HepG2 (cell line): Measurements from ENCODE around the gene WNK1. TPM values are rescaled to one million over a fixed set of nuclear protein-coding genes. Genes with fewer than 3 reads are reported as not detected.

Source experiments
- CAMTA2 ChIP-seq: sonication (generic); formaldehyde crosslinking; IDR thresholded peaks from 2 replicates; pipeline ENCODE4 v1.4.0; 2020; ENCODE audit warnings: mild to moderate bottlenecking, missing genetic modification reagents, borderline replicate concordance
- FLYWCH1 ChIP-seq: sonication (generic); formaldehyde crosslinking; IDR thresholded peaks from 2 replicates; pipeline ENCODE4 v1.8.1; 2023; ENCODE audit warnings: mild to moderate bottlenecking, missing genetic modification reagents
- HIVEP1 ChIP-seq: sonication (generic); formaldehyde crosslinking; IDR thresholded peaks from 2 replicates; pipeline ENCODE4 v1.4.0; 2020; ENCODE audit warnings: mild to moderate bottlenecking, missing genetic modification reagents
- HMG20A ChIP-seq: IDR thresholded peaks from 2 replicates; pipeline ENCODE4 v1.6.1; 2016; ENCODE audit warnings: borderline replicate concordance
- KAT2B ChIP-seq: fragments of 150-350 bp; IDR thresholded peaks from 2 replicates; pipeline ENCODE4 v1.6.1; 2014; ENCODE audit warnings: low read depth, low read length, borderline replicate concordance
- NCOA2 ChIP-seq: sonication (generic); formaldehyde crosslinking; IDR thresholded peaks from 2 replicates; pipeline ENCODE4 v1.8.0; 2022; ENCODE audit warnings: inconsistent platforms
- THAP11 ChIP-seq: IDR thresholded peaks from 2 replicates; pipeline ENCODE4 v1.6.1; 2016; ENCODE audit warnings: missing biosample characterization, missing genetic modification reagents
- U2AF2 ChIP-seq: fragments of 200-400 bp; formaldehyde crosslinking; IDR thresholded peaks from 2 replicates; pipeline ENCODE4 v1.6.1; 2017; ENCODE audit warnings: low read depth, mild to moderate bottlenecking, low read length
- YY1 ChIP-seq: IDR thresholded peaks from 2 replicates; pipeline ENCODE4 v1.6.1; 2011; ENCODE audit warnings: low read length, low read depth, moderate library complexity, mild to moderate bottlenecking; ENCODE audit not compliant: insufficient read depth, insufficient replicate concordance
- ZFP41 ChIP-seq: sonication (generic); formaldehyde crosslinking; IDR thresholded peaks from 2 replicates; pipeline ENCODE4 v1.4.0; 2020; ENCODE audit warnings: mild to moderate bottlenecking, missing genetic modification reagents, borderline replicate concordance
- ZFP62 ChIP-seq: sonication (generic); formaldehyde crosslinking; IDR thresholded peaks from 2 replicates; pipeline ENCODE4 v1.4.0; 2020; ENCODE audit warnings: missing genetic modification reagents
- ZNF678 ChIP-seq: sonication (generic); formaldehyde crosslinking; IDR thresholded peaks from 2 replicates; pipeline ENCODE4 v1.4.0; 2020; ENCODE audit warnings: mild to moderate bottlenecking, missing genetic modification reagents
- ZNF703 ChIP-seq: sonication (generic); formaldehyde crosslinking; IDR thresholded peaks from 2 replicates; pipeline ENCODE4 v1.5.1; 2020; ENCODE audit warnings: missing genetic modification reagents, mild to moderate bottlenecking, moderate library complexity, borderline replicate concordance
- ZNF790 ChIP-seq: sonication (generic); formaldehyde crosslinking; IDR thresholded peaks from 2 replicates; pipeline ENCODE4 v1.8.0; 2022; ENCODE audit warnings: missing genetic modification reagents, mild to moderate bottlenecking, borderline replicate concordance
- polyA plus RNA-seq, 8 experiments: library from polyadenylated mRNA; depleted of rRNA in 3 of 8; stranded (reverse) in 7 of 8; unstranded in 1 of 8; fragments of >200 nt; fragmentation: Illumina TruSeq in 4 of 8; extraction: Trizol in 4 of 8; gene quantifications; 2 replicates each; pipeline versions ENCODE4 v1.2.1 to v1.2.3, GENCODE V29; 2011 to 2016; ENCODE audit warnings: low read depth in 4 of 8, missing spikeins in 1 of 8, mixed read lengths in 1 of 8; ENCODE audit not compliant: insufficient read depth in 1 of 8
- total RNA-seq, 5 experiments: library from RNA; depleted of rRNA; stranded (reverse); fragments of >200 nt; fragmentation: Illumina TruSeq; extraction: Trizol; gene quantifications; 2 replicates each; pipeline ENCODE4 v1.2.3, GENCODE V29; 2016; ENCODE audit warnings: low read depth in 1 of 5
- TF ChIP-seq, protein P1 (sequence below): sonication (generic); formaldehyde crosslinking; conservative IDR thresholded peaks from 2 replicates; pipeline ENCODE4 v1.8.0; 2022; ENCODE audit warnings: mild to moderate bottlenecking, moderate library complexity, missing genetic modification reagents
- TF ChIP-seq, protein P2 (sequence below): sonication (generic); formaldehyde crosslinking; IDR thresholded peaks from 2 replicates; pipeline ENCODE4 v1.4.0; 2020; ENCODE audit warnings: missing genetic modification reagents, borderline replicate concordance
- TF ChIP-seq, protein P3 (sequence below): sonication (generic); formaldehyde crosslinking; IDR thresholded peaks from 2 replicates; pipeline ENCODE4 v1.5.1; 2020; ENCODE audit warnings: missing genetic modification reagents, mild to moderate bottlenecking, borderline replicate concordance
- TF ChIP-seq, protein P4 (sequence below): sonication (generic); formaldehyde crosslinking; IDR thresholded peaks from 2 replicates; pipeline ENCODE4 v1.4.0; 2020; ENCODE audit warnings: mild to moderate bottlenecking, missing genetic modification reagents

WNK1 gene
- total and polyA plus RNA-seq, 2 of the 13 experiments (the other 11 are each of a cell fraction or from before 2014, with no cell fraction given), result 31.1 to 54.8 TPM

DNA sequence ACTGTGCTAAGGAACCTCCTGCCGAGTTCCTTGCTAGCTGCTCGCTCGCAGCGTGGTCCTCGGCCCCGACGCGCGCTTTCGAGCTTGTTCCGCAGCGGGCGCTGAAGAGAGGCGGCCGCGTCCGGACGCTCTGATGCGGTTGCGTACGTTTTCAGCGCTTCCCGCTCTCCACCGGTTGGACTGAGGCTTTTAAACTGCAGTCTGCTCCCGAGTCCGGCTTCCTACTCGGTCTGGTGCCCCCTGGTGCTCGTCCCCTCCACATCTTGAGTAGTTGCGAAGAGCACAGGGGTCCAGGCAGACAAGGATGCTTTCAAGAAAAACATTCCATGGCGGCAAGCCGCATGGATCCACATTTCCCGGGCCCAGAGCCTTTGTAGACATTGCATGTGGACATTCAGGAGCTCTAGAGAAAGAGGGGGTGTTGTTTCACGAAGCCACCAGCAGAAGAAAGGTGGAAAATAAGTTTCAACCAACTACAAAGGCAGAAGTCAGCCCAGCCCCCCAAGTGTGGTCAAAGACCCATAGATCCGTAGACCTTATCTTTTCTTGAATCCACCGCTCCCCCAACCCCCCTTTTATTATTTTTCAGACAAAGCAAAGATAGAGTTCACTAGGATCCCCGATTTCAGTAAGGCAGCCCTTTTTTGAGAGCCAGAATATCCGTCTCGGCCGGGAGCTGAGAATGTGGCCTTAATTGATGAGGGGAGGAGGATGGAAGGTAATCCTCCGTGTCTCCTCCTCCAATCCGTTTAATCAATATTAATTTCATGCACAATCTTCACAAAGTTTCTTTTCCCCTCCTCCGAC lies 984 bp upstream of the WNK1 start (continued):
- TF ChIP-seq U2AF2, result 0 out of 2 replicates have a peak, but pooled peaks have one; percentile 40
- 0 out of 2 replicates have a peak, but pooled peaks have one; percentile 25 for TF ChIP-seq ZNF678 (CRISPR knock-in tag)
- TF ChIP-seq, protein P1, sequence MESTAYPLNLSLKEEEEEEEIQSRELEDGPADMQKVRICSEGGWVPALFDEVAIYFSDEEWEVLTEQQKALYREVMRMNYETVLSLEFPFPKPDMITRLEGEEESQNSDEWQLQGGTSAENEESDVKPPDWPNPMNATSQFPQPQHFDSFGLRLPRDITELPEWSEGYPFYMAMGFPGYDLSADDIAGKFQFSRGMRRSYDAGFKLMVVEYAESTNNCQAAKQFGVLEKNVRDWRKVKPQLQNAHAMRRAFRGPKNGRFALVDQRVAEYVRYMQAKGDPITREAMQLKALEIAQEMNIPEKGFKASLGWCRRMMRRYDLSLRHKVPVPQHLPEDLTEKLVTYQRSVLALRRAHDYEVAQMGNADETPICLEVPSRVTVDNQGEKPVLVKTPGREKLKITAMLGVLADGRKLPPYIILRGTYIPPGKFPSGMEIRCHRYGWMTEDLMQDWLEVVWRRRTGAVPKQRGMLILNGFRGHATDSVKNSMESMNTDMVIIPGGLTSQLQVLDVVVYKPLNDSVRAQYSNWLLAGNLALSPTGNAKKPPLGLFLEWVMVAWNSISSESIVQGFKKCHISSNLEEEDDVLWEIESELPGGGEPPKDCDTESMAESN (CRISPR knock-in tag), result peak; percentile 72; the same call in 1 of the 2 replicates
- peak; percentile 51; the same call in 1 of the 2 replicates for TF ChIP-seq NCOA2 (CRISPR knock-in tag)
- TF ChIP-seq YY1, result peak; percentile 70
- TF ChIP-seq, protein P2, sequence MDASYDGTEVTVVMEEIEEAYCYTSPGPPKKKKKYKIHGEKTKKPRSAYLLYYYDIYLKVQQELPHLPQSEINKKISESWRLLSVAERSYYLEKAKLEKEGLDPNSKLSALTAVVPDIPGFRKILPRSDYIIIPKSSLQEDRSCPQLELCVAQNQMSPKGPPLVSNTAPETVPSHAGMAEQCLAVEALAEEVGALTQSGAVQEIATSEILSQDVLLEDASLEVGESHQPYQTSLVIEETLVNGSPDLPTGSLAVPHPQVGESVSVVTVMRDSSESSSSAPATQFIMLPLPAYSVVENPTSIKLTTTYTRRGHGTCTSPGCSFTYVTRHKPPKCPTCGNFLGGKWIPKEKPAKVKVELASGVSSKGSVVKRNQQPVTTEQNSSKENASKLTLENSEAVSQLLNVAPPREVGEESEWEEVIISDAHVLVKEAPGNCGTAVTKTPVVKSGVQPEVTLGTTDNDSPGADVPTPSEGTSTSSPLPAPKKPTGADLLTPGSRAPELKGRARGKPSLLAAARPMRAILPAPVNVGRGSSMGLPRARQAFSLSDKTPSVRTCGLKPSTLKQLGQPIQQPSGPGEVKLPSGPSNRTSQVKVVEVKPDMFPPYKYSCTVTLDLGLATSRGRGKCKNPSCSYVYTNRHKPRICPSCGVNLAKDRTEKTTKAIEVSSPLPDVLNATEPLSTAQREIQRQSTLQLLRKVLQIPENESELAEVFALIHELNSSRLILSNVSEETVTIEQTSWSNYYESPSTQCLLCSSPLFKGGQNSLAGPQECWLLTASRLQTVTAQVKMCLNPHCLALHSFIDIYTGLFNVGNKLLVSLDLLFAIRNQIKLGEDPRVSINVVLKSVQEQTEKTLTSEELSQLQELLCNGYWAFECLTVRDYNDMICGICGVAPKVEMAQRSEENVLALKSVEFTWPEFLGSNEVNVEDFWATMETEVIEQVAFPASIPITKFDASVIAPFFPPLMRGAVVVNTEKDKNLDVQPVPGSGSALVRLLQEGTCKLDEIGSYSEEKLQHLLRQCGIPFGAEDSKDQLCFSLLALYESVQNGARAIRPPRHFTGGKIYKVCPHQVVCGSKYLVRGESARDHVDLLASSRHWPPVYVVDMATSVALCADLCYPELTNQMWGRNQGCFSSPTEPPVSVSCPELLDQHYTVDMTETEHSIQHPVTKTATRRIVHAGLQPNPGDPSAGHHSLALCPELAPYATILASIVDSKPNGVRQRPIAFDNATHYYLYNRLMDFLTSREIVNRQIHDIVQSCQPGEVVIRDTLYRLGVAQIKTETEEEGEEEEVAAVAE (CRISPR knock-in tag), result peak; percentile 52; the same call in 1 of the 2 replicates
- peak; percentile 49; the same call in 1 of the 2 replicates for TF ChIP-seq HMG20A (CRISPR knock-in tag)
- TF ChIP-seq, protein P3, sequence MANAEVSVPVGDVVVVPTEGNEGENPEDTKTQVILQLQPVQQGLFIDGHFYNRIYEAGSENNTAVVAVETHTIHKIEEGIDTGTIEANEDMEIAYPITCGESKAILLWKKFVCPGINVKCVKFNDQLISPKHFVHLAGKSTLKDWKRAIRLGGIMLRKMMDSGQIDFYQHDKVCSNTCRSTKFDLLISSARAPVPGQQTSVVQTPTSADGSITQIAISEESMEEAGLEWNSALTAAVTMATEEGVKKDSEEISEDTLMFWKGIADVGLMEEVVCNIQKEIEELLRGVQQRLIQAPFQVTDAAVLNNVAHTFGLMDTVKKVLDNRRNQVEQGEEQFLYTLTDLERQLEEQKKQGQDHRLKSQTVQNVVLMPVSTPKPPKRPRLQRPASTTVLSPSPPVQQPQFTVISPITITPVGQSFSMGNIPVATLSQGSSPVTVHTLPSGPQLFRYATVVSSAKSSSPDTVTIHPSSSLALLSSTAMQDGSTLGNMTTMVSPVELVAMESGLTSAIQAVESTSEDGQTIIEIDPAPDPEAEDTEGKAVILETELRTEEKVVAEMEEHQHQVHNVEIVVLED, result peak; percentile 95
- no peak for TF ChIP-seq KAT2B
- TF ChIP-seq THAP11 (CRISPR knock-in tag), result peak; percentile 93
- TF ChIP-seq HIVEP1 (CRISPR knock-in tag), result peak; percentile 89
- TF ChIP-seq FLYWCH1, result no peak
- no peak for TF ChIP-seq ZFP41 (CRISPR knock-in tag)
- TF ChIP-seq, protein P4, sequence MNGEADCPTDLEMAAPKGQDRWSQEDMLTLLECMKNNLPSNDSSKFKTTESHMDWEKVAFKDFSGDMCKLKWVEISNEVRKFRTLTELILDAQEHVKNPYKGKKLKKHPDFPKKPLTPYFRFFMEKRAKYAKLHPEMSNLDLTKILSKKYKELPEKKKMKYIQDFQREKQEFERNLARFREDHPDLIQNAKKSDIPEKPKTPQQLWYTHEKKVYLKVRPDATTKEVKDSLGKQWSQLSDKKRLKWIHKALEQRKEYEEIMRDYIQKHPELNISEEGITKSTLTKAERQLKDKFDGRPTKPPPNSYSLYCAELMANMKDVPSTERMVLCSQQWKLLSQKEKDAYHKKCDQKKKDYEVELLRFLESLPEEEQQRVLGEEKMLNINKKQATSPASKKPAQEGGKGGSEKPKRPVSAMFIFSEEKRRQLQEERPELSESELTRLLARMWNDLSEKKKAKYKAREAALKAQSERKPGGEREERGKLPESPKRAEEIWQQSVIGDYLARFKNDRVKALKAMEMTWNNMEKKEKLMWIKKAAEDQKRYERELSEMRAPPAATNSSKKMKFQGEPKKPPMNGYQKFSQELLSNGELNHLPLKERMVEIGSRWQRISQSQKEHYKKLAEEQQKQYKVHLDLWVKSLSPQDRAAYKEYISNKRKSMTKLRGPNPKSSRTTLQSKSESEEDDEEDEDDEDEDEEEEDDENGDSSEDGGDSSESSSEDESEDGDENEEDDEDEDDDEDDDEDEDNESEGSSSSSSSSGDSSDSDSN, result peak; percentile 99
- TF ChIP-seq CAMTA2, result peak; percentile 81; the same call in 1 of the 2 replicates
- TF ChIP-seq ZFP62 (CRISPR knock-in tag), result peak; percentile 64; the same call in 1 of the 2 replicates
- TF ChIP-seq ZNF790 (CRISPR knock-in tag), result 0 out of 2 replicates have a peak, but pooled peaks have one; percentile 75
- 0 out of 2 replicates have a peak, but pooled peaks have one; percentile 66 for TF ChIP-seq ZNF703 (CRISPR knock-in tag)
